ENCODE measurements around the gene FAF1. TPM values are rescaled to one million over a fixed set of nuclear protein-coding genes. Genes with fewer than 3 reads are reported as not detected.

The FAF1 gene
- total and polyA plus RNA-seq, 4 donors: 8.6 to 45.0 (median 18.2) TPM

DNA sequence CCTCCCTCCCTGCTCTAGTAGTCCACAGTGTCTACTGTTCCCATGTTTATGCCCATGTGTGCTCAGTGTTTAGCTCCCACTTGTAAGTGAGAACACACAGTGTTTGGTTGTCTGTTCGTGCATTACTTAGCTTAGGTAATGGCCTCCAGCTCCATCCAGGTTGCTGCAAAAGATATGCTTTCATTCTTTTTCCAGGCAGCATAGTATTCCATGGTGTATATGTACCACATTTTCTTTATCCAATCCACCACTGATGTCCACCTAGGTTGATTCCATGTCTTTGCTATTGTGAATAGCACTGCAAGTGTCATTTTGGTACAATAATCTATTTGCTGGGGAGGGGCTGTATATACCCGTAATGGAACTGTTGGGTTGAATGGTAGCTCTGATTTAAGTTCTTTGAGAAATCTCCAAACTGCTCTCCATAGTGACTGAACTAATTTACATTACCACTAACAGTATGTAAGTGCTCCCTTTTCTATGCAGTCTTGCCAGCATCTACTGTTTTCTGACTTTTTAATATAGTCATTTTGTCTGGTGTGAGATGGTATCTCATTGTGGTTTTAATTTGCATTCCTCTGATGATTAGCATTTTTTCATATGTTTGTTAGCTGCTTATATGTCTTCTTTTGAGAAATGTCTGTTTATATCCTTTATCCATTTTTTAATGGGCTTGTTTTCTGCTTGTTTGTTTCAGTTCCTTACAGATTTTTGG lies 344.9 kb downstream of the FAF1 start:
- Histone ChIP-seq H3K36me3 (ENCODE audit: control insufficient read depth in 4 of 4, insufficient read depth in 3 of 4, low read depth in 1 of 4, low read length in 3 of 4) (no peaks in the 10 kb centered on the region), H3K9me3 (ENCODE audit: control insufficient read depth in 4 of 4, low read length in 3 of 4) (no peaks in the 10 kb centered on the region), H3K27ac (ENCODE audit: low read depth in 1 of 2, low read length in 2 of 2) (no peak overlapping the region), H3K9ac (ENCODE audit: low read depth in 1 of 2, low read length in 2 of 2) (no peak overlapping the region), H3K4me3 (ENCODE audit: low read depth in 1 of 3, low read length in 3 of 3) (no peak overlapping the region), H3K4me1 (ENCODE audit: control insufficient read depth in 4 of 4, insufficient read depth in 4 of 4, low read length in 3 of 4) (no peaks in the 10 kb centered on the region), H3K27me3 (ENCODE audit: control insufficient read depth in 4 of 4, insufficient read depth in 4 of 4, low read length in 3 of 4) (no peaks in the 10 kb centered on the region)
- no peak for TF ChIP-seq SP1 (IDR thresholded peaks at IDR 0.05)
- no peak for TF ChIP-seq RAD21 (IDR thresholded peaks at IDR 0.05)
- TF ChIP-seq FOXA1 (IDR thresholded peaks at IDR 0.05): no peak
- no peak for TF ChIP-seq NR2F2 (IDR thresholded peaks at IDR 0.05)
- TF ChIP-seq HNF4A (conservative IDR thresholded peaks at IDR 0.05): no peak
- no peak for TF ChIP-seq HNF4G (IDR thresholded peaks at IDR 0.05)
- TF ChIP-seq, protein P1, sequence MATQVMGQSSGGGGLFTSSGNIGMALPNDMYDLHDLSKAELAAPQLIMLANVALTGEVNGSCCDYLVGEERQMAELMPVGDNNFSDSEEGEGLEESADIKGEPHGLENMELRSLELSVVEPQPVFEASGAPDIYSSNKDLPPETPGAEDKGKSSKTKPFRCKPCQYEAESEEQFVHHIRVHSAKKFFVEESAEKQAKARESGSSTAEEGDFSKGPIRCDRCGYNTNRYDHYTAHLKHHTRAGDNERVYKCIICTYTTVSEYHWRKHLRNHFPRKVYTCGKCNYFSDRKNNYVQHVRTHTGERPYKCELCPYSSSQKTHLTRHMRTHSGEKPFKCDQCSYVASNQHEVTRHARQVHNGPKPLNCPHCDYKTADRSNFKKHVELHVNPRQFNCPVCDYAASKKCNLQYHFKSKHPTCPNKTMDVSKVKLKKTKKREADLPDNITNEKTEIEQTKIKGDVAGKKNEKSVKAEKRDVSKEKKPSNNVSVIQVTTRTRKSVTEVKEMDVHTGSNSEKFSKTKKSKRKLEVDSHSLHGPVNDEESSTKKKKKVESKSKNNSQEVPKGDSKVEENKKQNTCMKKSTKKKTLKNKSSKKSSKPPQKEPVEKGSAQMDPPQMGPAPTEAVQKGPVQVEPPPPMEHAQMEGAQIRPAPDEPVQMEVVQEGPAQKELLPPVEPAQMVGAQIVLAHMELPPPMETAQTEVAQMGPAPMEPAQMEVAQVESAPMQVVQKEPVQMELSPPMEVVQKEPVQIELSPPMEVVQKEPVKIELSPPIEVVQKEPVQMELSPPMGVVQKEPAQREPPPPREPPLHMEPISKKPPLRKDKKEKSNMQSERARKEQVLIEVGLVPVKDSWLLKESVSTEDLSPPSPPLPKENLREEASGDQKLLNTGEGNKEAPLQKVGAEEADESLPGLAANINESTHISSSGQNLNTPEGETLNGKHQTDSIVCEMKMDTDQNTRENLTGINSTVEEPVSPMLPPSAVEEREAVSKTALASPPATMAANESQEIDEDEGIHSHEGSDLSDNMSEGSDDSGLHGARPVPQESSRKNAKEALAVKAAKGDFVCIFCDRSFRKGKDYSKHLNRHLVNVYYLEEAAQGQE (IDR thresholded peaks at IDR 0.05): no peak
- TF ChIP-seq EGR1 (IDR thresholded peaks at IDR 0.05; ENCODE audit: low read depth in 2 of 2): no peak
- TF ChIP-seq, protein P2, sequence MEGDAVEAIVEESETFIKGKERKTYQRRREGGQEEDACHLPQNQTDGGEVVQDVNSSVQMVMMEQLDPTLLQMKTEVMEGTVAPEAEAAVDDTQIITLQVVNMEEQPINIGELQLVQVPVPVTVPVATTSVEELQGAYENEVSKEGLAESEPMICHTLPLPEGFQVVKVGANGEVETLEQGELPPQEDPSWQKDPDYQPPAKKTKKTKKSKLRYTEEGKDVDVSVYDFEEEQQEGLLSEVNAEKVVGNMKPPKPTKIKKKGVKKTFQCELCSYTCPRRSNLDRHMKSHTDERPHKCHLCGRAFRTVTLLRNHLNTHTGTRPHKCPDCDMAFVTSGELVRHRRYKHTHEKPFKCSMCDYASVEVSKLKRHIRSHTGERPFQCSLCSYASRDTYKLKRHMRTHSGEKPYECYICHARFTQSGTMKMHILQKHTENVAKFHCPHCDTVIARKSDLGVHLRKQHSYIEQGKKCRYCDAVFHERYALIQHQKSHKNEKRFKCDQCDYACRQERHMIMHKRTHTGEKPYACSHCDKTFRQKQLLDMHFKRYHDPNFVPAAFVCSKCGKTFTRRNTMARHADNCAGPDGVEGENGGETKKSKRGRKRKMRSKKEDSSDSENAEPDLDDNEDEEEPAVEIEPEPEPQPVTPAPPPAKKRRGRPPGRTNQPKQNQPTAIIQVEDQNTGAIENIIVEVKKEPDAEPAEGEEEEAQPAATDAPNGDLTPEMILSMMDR (IDR thresholded peaks at IDR 0.05; ENCODE audit: low read depth, low read length, missing input control): no peak
- no peak for DNase-seq (ENCODE audit: low spot score)
- WGBS: 98% methylated on average over 2 of the region's 2 CpGs

DNA sequence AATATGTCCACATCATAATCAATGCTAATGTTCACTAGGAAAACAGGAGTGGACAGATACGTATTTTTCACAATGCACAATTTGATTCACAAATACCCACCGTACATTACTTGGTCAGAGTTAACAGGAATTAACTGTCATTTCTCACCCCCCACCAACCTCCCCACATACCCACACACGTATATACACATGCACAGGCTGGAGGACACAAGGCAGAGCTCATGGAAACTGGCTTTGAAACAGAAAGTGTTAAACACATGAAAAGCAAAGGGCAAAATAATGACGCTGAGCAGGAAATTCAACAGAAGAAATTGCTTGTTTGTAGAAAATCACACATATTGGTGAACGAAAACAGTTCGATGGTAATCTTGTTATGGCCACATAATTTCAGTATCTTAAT lies 348.4 kb downstream of the FAF1 start:
- no peaks in the 10 kb centered on the region for H3K9me3 ChIP-seq (ENCODE audit: control insufficient read depth in 4 of 4, low read length in 3 of 4)
- no peak overlapping the region for H3K9ac ChIP-seq (ENCODE audit: low read depth in 1 of 2, low read length in 2 of 2)
- H3K4me1 ChIP-seq (ENCODE audit: control insufficient read depth in 4 of 4, insufficient read depth in 4 of 4, low read length in 3 of 4): no peaks in the 10 kb centered on the region
- 81% methylated on average over 6 of the region's 6 CpGs for WGBS
- H3K36me3 ChIP-seq (ENCODE audit: control insufficient read depth in 4 of 4, insufficient read depth in 3 of 4, low read depth in 1 of 4, low read length in 3 of 4): no peaks in the 10 kb centered on the region
- no peak for DNase-seq (ENCODE audit: low spot score)
- H3K27ac ChIP-seq (ENCODE audit: low read depth in 1 of 2, low read length in 2 of 2): no peak overlapping the region
- TF ChIP-seq JUND (IDR thresholded peaks at IDR 0.05): no peak
- TF ChIP-seq HNF4A (conservative IDR thresholded peaks at IDR 0.05): no peak
- TF ChIP-seq, protein P3, sequence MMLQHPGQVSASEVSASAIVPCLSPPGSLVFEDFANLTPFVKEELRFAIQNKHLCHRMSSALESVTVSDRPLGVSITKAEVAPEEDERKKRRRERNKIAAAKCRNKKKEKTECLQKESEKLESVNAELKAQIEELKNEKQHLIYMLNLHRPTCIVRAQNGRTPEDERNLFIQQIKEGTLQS (IDR thresholded peaks at IDR 0.05): no peak
- TF ChIP-seq, protein P2 (IDR thresholded peaks at IDR 0.05; ENCODE audit: low read depth, low read length, missing input control): no peak
- TF ChIP-seq RAD21 (IDR thresholded peaks at IDR 0.05): no peak
- H3K4me3 ChIP-seq (ENCODE audit: low read depth in 1 of 3, low read length in 3 of 3): no peak overlapping the region
- no peaks in the 10 kb centered on the region for H3K27me3 ChIP-seq (ENCODE audit: control insufficient read depth in 4 of 4, insufficient read depth in 4 of 4, low read length in 3 of 4)

All from liver (tissue), 9 donors.